Motor neuron (in vitro differentiated cells): ENCODE results near the gene CD109. TPM values are rescaled to one million over a fixed set of nuclear protein-coding genes. Genes with fewer than 3 reads are reported as not detected.

Experiments used
- ATAC-seq, 8 experiments: fragments of 200-7000 bp; cut with Tn5 transposase; replicated peaks in 6 of 8; 2 replicates each; pipeline ENCODE4 v1.8.0; 2021; ENCODE audit warnings: mild to moderate bottlenecking in 8 of 8, moderate library complexity in 8 of 8
- H3K27ac ChIP-seq, 2 donors: fragments of 250-450 bp; sonication (Bioruptor Pico); 2 replicates each; pipeline ENCODE4 v1.9.0; 2021; ENCODE audit warnings: antibody characterized with exemption in 2 of 2, mild to moderate bottlenecking in 2 of 2, moderate library complexity in 1 of 2
- H3K4me1 ChIP-seq, 2 donors: fragments of 250-450 bp; sonication (Bioruptor Pico); replicated peaks in 1 of 2; 2 replicates each; pipeline ENCODE4 v1.6.1; 2021; ENCODE audit warnings: antibody characterized with exemption in 2 of 2, mild to moderate bottlenecking in 2 of 2, moderate library complexity in 1 of 2
- H3K4me3 ChIP-seq, 5 donors: fragments of 250-450 bp; sonication (Bioruptor Pico); 2 replicates each; pipeline ENCODE4 v1.9.0; 2021; ENCODE audit warnings: antibody characterized with exemption in 5 of 5, mild to moderate bottlenecking in 5 of 5, moderate library complexity in 4 of 5
- WGBS, 10 experiments: fragments of 450-650 bp; shearing (Covaris generic); methylation state at CpG; one replicate each; pipeline ENCODE4 v1.0.0; 2022; 5-methylcytosine and 5-hydroxymethylcytosine counted together
- in situ Hi-C, 9 experiments: fragments of 400-800 bp; cut with MboI; loops; one replicate each; pipeline ENCODE4 v1.15.0; 2021; ENCODE audit warnings: low sequenced_read_pairs in 9 of 9, low pct_unique_long_range_greater_than_20kb in 2 of 9; ENCODE audit not compliant: unreplicated experiment in 9 of 9
- total RNA-seq, 8 experiments: library from RNA; unstranded; fragments of 300-600 nt; gene quantifications; 2 replicates each; pipeline versions ENCODE4 v1.2.3 to v1.2.4, GENCODE V29; 2022

The CD109 gene
- total RNA-seq, 8 experiments from 2014 or later: 0.21 to 24.1 (median 5.2) TPM

DNA sequence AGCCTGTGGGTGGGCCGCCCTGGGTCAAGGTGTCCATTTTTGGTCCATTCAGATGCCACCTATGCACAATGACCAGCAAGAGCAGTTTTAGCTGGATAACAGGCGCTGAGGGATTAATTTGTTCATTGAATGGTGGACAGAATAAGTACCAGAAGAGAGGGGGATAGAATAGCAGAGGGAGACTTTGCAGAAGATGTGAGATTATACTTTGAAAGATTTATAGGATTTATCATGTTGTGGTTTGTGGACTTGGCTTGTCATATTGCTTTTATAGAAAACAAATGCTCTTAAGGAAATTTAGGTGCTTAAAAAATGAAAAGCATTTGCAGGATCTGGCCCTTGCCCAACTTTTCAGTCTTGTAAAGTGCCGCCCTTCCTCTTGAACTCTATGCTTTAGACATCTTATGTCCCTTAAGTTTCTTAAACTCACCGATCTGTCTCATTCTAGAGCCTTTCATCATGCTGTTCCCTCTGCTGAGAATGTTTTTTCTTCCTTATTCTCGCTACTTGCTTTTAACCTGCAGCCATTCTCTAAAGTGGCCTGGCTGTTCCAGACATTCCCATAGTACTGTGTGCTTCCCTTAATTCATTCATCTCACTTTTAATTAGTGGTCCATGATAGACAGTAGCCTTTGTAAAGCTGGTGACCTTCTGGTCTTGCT is 42.5 kb downstream of the CD109 start:
- Histone ChIP-seq H3K4me3 (no peak overlapping the region), H3K27ac (no peak overlapping the region), H3K4me1 (no peaks in the 10 kb centered on the region)
- in situ Hi-C loops: loop anchor here in 7 of 9 experiments (10.0 to 25.0 kb wide), 3 partner anchors 64 to 1474 kb away; partner anchors contain the start of gene COL12A1 (in 5 of the 7)
- 60 to 100% (median 81%) methylated on average over 2 to 5 of the region's 5 CpGs for WGBS, 10 experiments
- no peak for ATAC-seq

DNA sequence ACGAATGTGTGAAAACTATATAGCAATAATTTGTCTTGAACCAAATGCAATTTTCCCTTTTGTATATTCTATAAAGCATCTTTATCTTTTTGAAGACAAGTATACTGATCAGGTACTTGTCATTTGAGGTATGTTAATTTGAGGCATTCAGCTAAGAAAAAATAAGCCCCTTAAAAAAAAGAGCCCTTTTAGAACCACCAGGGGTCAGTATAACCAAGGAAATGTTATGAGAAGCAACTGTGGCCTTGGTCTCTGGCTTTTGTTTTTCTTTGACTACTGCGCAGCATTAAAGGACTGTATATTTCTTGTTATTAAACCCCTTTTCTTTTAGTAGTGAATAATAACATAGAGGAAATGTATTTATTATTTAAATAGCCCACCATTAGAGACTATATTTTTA is 43.1 kb downstream of the CD109 start:
- in situ Hi-C loops: loop anchor here in 7 of 9 experiments (10.0 to 25.0 kb wide), 3 partner anchors 64 to 1473 kb away; partner anchors contain the start of gene COL12A1 (in 5 of the 7)
- Histone ChIP-seq H3K27ac (no peak overlapping the region), H3K4me1 (no peaks in the 10 kb centered on the region), H3K4me3 (no peak overlapping the region)
- peak; percentile 47 to 74 (median 64) for ATAC-seq
- 13 to 79% (median 50%) methylated on average over 1 to 2 of the region's 2 CpGs for WGBS, 10 experiments

- WGBS, 10 experiments: 60 to 100% (median 91%) methylated on average over 2 to 5 of the region's 5 CpGs; no CpG with 5 or more reads in 3 of the 10 experiments
- in situ Hi-C loops: loop anchor here in 7 of 9 experiments (10.0 to 25.0 kb wide), 3 partner anchors 220 to 1472 kb away; partner anchors contain the start of gene COL12A1 (in 5 of the 7)
- ATAC-seq: no peak
- no peak overlapping the region for H3K27ac ChIP-seq
- no peaks in the 10 kb centered on the region for H3K4me1 ChIP-seq
- no peak overlapping the region for H3K4me3 ChIP-seq
Observed at GRCh38 chr6:73742433-73742832, 46.4 kb downstream of the CD109 start.

DNA sequence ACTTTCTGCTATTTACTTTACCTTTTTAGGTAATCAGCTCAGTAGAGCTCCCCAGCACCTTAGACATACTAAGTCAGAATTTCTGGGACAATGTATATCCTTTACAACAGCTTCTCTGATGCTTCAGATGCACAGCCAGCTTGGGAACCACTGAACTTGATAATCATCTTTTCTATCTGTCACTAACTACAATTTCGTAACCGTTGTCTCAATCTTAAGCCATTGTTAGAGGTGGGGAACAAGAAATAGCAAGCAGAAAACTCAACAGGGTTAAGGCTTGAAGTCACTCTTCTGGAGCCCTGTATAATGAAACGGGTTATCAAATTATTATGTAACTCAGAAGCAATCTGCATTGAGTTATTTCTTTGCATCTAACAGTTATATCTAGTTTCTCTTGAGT is 47.1 kb downstream of the CD109 start:
- 74 to 100% (median 94%) methylated on average over 1 to 3 of the region's 3 CpGs; no CpG with 5 or more reads in 1 of the 10 experiments for WGBS, 10 experiments
- Histone ChIP-seq H3K4me3 (no peak overlapping the region), H3K27ac (no peak overlapping the region), H3K4me1 (no peaks in the 10 kb centered on the region)
- in situ Hi-C loops: loop anchor here in 7 of 9 experiments (10.0 to 25.0 kb wide), 3 partner anchors 219 to 1472 kb away; partner anchors contain the start of gene COL12A1 (in 5 of the 7)
- ATAC-seq: no peak

DNA sequence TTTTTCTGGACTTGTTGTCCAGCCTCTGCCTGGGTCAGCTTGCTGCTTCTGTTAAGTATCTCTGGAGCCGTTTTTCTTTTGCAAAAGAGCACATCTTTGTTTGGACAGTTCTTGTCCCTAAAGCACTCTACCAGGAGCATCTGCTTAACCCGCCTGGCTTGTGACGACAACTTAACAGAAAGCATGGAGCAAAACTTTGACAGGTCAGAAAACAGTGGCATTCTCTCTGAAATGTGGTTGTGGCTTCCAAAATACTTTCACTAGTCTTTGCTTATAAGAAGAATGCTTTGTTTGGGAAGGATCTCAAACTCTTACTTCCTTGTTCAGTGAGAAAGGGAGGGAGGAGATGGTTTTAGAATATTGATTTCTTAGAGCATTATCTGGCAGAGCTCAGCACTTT is 47.6 kb downstream of the CD109 start:
- Histone ChIP-seq H3K4me3 (no peak overlapping the region), H3K27ac (no peak overlapping the region), H3K4me1 (no peaks in the 10 kb centered on the region)
- no peak for ATAC-seq
- 0 to 94% (median 85%) methylated on average over 1 to 3 of the region's 3 CpGs; no CpG with 5 or more reads in 1 of the 10 experiments for WGBS, 10 experiments
- in situ Hi-C loops: loop anchor here in 7 of 9 experiments (10.0 to 25.0 kb wide), 3 partner anchors 219 to 1471 kb away; partner anchors contain the start of gene COL12A1 (in 5 of the 7)

- Histone ChIP-seq H3K27ac (no peak overlapping the region), H3K4me3 (no peak overlapping the region), H3K4me1 (no peaks in the 10 kb centered on the region)
- ATAC-seq: peak in 2 of 8 experiments; percentile 66 to 67
- 9 to 100% (median 63%) methylated on average over 1 of the region's 1 CpG; no CpG with 5 or more reads in 2 of the 10 experiments for WGBS, 10 experiments
- in situ Hi-C loops: loop anchor here in 7 of 9 experiments (10.0 to 25.0 kb wide), 3 partner anchors 216 to 1468 kb away; partner anchors contain the start of gene COL12A1 (in 5 of the 7)
Observed at GRCh38 chr6:73746787-73747186, 50.8 kb downstream of the CD109 start.

DNA sequence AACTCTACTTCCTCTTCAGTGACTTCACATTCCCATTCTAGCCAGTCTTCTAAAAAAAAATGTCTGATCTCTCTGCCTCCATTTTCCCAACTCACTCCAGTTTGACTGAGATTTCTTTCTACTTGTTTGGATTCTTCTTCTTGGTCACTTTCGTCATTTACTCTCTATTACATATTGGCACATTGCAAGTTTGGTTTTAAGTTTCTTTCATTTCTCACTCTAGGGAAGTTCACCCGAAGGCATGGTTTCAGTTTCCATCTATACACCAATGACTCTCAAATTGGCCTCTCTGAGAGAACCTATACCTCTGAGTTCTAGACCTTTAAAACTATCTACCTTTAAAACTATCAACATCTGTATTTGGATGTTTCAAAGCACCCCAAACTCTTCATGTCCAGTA is 51.3 kb downstream of the CD109 start:
- H3K27ac ChIP-seq: no peak overlapping the region
- no peaks in the 10 kb centered on the region for H3K4me1 ChIP-seq
- 64 to 100% (median 86%) methylated on average over 1 to 2 of the region's 2 CpGs for WGBS, 10 experiments
- H3K4me3 ChIP-seq: no peak overlapping the region
- in situ Hi-C loops: loop anchor here in 7 of 9 experiments (10.0 to 25.0 kb wide), 3 partner anchors 215 to 1468 kb away; partner anchors contain the start of gene COL12A1 (in 5 of the 7)
- ATAC-seq: no peak

DNA sequence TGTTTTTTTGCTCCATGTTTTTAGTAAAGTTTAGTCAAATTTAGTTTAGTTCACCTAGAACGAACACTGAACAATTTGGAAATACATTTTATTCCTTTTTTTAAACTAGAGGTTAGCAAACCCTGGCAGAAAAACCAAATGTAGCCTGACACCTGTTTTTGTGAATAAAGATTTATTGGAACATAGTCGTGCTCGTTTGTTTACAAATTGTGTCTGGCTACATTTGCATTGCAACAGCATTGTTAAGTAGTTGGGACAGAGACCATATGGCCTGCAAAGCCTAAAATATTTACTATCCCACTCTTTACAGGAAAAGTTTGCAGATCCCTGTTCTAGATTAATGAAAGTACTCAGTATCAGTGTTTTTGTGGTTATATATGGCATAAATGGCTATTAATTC is 56.9 kb downstream of the CD109 start:
- no peak overlapping the region for H3K4me3 ChIP-seq
- ATAC-seq: no peak
- H3K27ac ChIP-seq: no peak overlapping the region
- 30 to 100% (median 67%) methylated on average over 1 to 3 of the region's 3 CpGs for WGBS, 10 experiments
- in situ Hi-C loops: no loop called here
- no peaks in the 10 kb centered on the region for H3K4me1 ChIP-seq

DNA sequence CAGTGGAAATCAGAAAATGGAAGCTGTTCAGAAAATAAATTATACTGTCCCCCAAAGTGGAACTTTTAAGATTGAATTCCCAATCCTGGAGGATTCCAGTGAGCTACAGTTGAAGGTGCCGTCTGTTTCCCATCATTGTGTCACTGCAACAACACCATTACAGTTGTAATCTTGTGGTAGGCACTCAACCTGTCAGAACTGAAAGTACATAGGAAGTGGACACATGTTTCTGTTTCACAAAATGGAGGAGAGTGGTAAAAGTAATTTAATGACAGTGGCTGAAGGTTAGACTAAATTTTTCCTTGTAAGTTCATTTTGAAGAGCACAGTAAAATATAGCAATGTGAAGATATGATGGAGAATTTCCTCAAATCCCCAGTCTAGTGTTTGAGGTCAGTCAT is 70.0 kb downstream of the CD109 start:
- H3K27ac ChIP-seq: no peak overlapping the region
- H3K4me3 ChIP-seq: no peak overlapping the region
- 38 to 100% (median 89%) methylated on average over 1 of the region's 1 CpG; no CpG with 5 or more reads in 4 of the 10 experiments for whole genome bisulfite sequencing, 10 experiments
- no peak for ATAC-seq
- peaks cover 7 to 15% of the 10 kb centered on the region in 2 donors for H3K4me1 ChIP-seq
- in situ Hi-C loops: no loop called here

DNA sequence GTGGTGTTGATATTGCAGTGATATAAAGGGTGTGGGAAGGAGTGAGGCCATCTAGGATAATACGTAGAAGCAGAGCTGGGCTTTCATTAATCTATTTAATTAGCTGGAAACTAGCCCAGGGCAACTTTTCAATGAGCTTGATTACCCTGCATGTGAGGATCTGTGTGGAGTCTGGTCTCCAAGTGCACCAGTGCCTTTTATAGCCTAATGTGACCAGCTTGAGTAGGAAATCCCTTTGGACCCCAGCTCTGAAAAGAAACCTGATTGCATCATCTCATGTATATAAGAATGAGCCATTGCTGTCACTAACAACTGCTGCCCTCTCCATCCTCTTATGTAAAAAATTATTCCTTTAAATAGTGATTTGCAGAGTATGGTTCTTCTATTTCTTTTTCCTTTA is 72.6 kb downstream of the CD109 start:
- Histone ChIP-seq H3K4me3 (no peak overlapping the region), H3K4me1 (peaks cover 7 to 15% of the 10 kb centered on the region in 2 donors), H3K27ac (peak overlapping the region in 1 of 2 donors; percentile 29)
- ATAC-seq: peak in 5 of 8 experiments; percentile 96 to 100 (median 99)
- in situ Hi-C loops: no loop called here
- 0 to 100% (median 57%) methylated on average over 1 of the region's 1 CpG; no CpG with 5 or more reads in 4 of the 10 experiments for WGBS, 10 experiments

DNA sequence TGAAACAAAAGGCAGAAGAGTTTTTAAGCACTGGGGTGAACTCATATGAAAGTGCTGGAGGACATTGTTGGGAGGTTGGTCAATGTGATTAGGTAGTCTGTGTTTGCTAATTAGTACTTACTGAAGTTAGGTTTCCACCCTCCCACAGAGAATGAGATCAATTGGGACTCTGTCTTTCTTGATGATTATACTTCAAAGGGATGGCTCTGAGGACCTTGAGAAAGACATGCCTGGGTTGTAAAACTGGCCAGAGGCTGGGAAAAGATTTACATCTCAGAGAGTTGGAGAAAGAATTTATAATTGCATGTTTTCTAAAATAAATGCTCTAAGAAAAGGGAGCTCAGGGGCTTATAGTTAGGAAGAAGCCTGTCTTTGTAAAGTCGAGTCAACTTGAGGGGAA is 74.0 kb downstream of the CD109 start:
- H3K27ac ChIP-seq: no peak overlapping the region
- ATAC-seq: no peak
- no peak overlapping the region for H3K4me3 ChIP-seq
- in situ Hi-C loops: no loop called here
- WGBS, 10 experiments: 14 to 100% (median 62%) methylated on average over 1 of the region's 1 CpG; no CpG with 5 or more reads in 4 of the 10 experiments
- H3K4me1 ChIP-seq: peaks cover 7 to 15% of the 10 kb centered on the region in 2 donors

DNA sequence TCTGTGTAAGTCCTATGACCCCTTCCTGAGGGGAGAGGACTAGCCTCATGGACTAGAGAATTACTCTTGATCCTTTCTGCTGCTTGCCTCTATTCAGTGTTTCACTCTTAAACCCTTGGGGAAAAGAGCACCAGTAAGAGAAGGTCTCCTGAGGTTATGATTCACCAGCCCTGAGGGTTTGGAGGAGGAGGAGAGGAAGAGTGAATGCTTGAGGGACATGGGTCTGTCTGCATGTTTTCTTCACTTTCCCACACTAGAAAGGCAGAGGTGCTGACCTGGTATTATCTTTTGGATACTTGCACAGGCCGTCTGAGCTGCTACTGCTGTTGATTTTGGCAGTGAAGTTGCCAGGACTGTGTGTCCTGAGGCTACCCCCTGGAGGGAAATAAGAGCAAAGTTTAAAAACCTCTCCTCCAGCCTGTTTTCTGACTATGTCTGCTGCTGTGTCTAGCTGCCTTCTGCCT is 78.3 kb downstream of the CD109 start:
- ATAC-seq: peak in 4 of 8 experiments; percentile 36 to 94 (median 84)
- Histone ChIP-seq H3K4me1 (no peaks in the 10 kb centered on the region), H3K27ac (no peak overlapping the region), H3K4me3 (no peak overlapping the region)
- WGBS, 10 experiments: 0 to 50% (median 25%) methylated on average over 1 of the region's 1 CpG; no CpG with 5 or more reads in 6 of the 10 experiments
- in situ Hi-C loops: no loop called here

DNA sequence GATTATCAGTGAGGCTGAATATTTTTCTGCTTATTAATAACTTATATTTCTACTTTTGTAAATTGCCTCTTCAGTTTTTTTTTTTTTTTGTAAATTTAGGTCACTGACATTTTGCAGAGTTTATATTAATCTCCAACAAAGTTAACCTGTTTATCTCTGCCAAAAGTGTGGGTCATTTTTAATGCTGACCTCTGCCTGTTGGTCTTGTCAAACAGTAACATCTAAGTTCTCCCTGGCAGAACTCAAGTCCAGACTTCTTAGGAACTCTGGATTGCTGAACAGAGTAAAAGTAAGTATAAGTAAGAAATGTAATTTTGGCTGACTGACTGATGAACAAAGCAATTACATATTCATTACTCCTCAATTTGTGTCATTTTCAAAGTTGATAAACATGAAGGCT is 83.9 kb downstream of the CD109 start:
- in situ Hi-C loops: no loop called here
- Histone ChIP-seq H3K27ac (no peak overlapping the region), H3K4me1 (no peaks in the 10 kb centered on the region), H3K4me3 (no peak overlapping the region)
- no peak for ATAC-seq
